HG03066 (cell line): Measurements from ENCODE around the gene ANKRD29.
"Not testable (repeated sequence)": the region's sequence is repeated elsewhere in the genome, so short reads cannot be mapped to it uniquely, and the experiment has no call there.

ENCODE experiments used
- ATAC-seq: cut with Tn5 transposase; IDR thresholded peaks from one replicate; pipeline ENCODE4 v1.9.1; 2021; ENCODE audit warnings: low read depth; ENCODE audit not compliant: unreplicated experiment

Gene ANKRD29

DNA sequence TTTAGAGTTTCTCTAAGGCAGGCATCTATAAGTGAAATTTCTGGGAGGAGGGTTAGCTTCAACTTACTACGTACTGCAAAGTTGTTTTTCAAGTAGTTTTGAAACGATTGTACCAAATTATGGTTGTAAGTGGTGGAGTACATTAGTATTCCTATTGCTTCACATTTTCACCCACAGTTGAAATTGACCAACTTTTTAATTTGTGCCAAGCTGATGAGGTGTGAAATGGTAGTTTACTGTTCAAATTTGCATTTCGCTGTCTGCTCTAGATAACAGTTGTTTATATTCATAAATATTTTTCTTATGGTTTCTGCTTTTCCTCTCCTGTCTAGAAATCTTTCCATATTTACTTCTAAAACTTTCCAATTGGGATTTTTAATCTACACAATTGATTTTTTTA, 95.0 kb downstream of the ANKRD29 start:
- no peak for ATAC-seq

GRCh38 chr18:23565916-23566547, 96.7 kb downstream of the ANKRD29 start:
- no peak for ATAC-seq

DNA sequence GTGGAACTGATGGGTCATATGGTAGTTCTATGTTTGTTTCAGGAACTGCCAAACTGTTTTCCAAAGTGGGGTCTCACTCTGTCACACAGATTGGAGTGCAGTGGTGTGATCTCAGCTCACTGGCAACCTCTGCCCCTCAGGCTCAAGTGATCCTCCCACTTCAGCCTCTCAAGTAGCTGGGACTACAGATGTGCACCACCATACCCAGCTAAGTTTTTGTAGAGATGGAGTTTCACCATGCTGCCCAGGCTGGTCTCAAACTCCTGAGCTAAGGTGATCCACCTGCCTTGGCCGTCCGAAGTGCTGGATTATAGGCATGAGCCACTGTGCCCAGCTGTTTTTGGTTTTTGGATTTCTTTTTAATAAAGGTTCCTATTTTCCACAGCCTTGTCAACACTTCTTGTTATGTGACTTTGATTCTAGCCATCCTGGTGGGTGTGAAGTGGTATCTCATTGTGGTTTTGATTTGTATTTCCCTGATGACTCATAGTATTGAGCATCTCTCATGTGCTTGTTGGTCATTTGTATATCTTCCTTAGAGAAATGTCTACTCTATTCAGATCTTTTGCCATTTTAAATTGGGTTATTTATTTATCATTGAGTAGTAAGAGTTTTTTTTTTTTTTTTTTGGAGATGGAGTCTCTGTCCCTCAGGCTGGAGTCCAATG, 99.2 kb downstream of the ANKRD29 start:
- ATAC-seq: no peak

DNA sequence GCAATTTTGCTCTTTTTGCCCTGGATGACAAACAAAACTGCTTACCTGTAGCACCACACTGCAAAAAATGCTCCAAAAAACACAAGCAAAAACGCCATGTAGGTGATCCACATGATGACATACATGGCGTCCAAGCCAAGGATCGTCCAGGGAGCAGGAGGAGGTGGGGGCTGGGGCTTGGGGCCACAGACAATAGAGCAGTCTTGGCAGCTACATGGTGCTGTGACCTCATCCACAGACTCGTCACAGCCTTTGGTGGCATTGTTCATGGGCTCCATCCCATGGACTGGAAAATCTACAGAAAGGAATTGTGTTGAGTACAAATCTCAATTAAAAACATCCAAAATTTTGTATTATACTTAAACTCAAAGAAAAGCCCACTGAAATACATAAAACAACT, 102.5 kb downstream of the ANKRD29 start:
- ATAC-seq: no peak

GRCh38 chr18:23557511-23557910, 105.2 kb downstream of the ANKRD29 start:
- not testable (repeated sequence) for ATAC-seq

- ATAC-seq: no peak
Measured at GRCh38 chr18:23556145-23556780, 106.4 kb downstream of the ANKRD29 start.

- ATAC-seq: no peak
Measured at GRCh38 chr18:23553887-23554286, 108.8 kb downstream of the ANKRD29 start.

DNA sequence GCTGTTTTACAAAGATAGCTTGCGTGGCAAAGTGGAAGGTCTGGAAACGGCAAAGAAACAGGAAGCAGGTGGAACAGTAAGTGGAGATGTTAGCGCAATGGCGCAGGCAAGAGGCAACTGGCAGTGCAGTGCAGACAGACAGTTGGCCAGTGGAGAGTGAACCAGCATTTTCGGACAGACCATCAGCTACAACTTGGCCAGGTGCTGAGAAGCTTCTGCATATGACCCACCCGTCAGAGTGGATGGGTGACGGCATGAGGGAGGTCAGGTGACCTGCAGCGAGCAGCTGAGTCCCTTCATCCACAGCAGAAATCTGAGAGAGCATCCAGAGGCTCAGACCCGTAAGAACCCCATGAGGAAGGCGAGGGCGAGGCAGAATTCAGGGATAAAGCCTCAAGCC, 110.2 kb downstream of the ANKRD29 start:
- no peak for ATAC-seq

DNA sequence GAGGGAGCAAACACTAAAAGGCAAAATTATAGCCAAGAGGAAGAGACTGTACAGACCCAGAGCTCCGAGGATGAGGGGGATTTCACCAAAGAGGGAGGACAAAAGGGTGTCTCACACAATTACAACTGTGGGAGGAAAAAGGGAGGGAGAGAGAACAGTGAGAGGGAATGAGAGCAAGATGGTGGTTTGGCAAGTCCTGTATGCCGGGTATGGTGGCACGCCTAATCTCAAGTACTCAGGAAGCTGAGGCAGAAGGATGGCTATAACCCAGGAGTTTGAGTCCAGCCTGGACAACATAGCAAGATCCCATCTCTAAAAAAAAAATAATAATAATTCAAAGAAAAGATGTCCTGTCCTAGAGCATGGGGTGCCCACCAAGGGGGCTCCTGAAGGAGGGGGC, 110.7 kb downstream of the ANKRD29 start:
- no peak for ATAC-seq

DNA sequence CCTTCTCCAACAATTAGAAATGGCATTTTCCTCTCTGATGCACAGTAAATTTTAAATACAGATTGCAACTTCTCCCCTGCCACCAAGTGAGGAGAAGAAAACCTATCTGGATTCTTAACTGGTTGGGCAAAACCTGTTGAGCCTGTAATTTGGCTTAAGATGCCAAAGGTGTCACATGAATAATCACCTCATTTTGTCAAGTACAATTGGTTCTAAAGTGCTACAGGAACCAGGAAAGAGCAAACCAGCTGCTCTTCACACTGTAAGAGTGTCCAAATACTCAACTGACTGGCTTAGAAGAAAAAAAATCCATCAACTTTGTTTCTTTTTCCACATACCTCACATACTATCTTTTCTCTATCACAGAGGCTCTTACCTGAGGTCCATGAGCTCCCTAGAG, 111.8 kb downstream of the ANKRD29 start:
- no peak for ATAC-seq
